Suprapubic skin (tissue), 4 donors: ENCODE data around the gene ADAMTS19. TPM values are rescaled to one million over a fixed set of nuclear protein-coding genes. Genes with fewer than 3 reads are reported as not detected.

Experiments used
- DNase-seq, 2 donors: peaks; one replicate each; pipeline ENCODE4 v3.0.0-alpha.2; 2019; ENCODE audit warnings: low spot score in 2 of 2
- H3K27ac ChIP-seq: fragments of 200-600 bp; sonication (generic); one replicate; pipeline ENCODE4 v1.5.1; 2019
- H3K27me3 ChIP-seq: fragments of 200-600 bp; sonication (generic); one replicate; pipeline ENCODE4 v1.5.1; 2019
- H3K36me3 ChIP-seq: fragments of 200-600 bp; sonication (generic); one replicate; pipeline ENCODE4 v1.5.1; 2019
- H3K4me1 ChIP-seq: fragments of 200-600 bp; sonication (generic); one replicate; pipeline ENCODE4 v1.5.1; 2019
- H3K4me3 ChIP-seq: fragments of 200-600 bp; sonication (generic); one replicate; pipeline ENCODE4 v1.5.1; 2019; ENCODE audit warnings: mild to moderate bottlenecking
- H3K9me3 ChIP-seq: fragments of 200-600 bp; sonication (generic); one replicate; pipeline ENCODE4 v1.5.1; 2019
- CTCF ChIP-seq, 2 donors: fragments of 200-600 bp in 1 of 2; fragments of 450-650 bp in 1 of 2; sonication (generic) in 1 of 2; IDR thresholded peaks; one replicate each; pipeline ENCODE4 v1.5.1; 2016 to 2019; ENCODE audit warnings: antibody characterized with exemption in 2 of 2, mild to moderate bottlenecking in 1 of 2, moderate library complexity in 1 of 2
- EP300 ChIP-seq: sonication (generic); formaldehyde crosslinking; IDR thresholded peaks from one replicate; pipeline ENCODE4 v1.6.1; 2017; ENCODE audit warnings: antibody characterized with exemption
- POLR2A ChIP-seq, 2 donors: fragments of 450-650 bp; IDR thresholded peaks; one replicate each; pipeline ENCODE4 v1.6.1; 2017; ENCODE audit warnings: antibody characterized with exemption in 2 of 2, mild to moderate bottlenecking in 2 of 2, moderate library complexity in 2 of 2
- POLR2AphosphoS5 ChIP-seq, 3 donors: sonication (generic); formaldehyde crosslinking; IDR thresholded peaks; one replicate each; pipeline ENCODE4 v1.6.1; 2017; ENCODE audit warnings: antibody characterized with exemption in 3 of 3
- WGBS: methylation state at CpG from one replicate; pipeline ENCODE4 v1.1.5; 2018; 5-methylcytosine and 5-hydroxymethylcytosine counted together
- total RNA-seq, 4 donors: library from RNA; depleted of rRNA; stranded (reverse); fragments of >200 nt; gene quantifications; one replicate each; pipeline ENCODE4 v1.1.0, GENCODE V29; 2016

The ADAMTS19 gene
- total RNA-seq, 4 donors from 2014 or later, result not detected

DNA sequence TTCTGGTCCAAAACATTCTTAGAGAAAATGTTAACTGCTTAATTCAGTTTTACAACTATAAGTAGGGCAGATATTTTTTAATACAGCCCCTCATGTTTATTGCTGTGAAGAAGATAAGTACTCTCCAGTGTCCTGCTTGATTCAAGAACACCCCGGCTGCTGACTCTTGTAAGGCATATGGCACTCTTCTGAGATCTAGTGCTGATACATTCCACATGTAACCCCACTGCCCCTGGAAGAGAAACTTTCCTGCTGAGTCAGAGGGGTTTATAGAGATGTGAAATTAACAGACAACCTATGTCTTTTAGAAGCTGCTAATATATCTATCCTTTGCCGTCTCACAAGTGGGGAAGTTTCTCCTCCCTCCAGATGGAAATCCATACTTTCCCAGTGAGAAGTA lies 286.8 kb downstream of the ADAMTS19 start:
- Histone ChIP-seq H3K4me1 (no peaks in the 10 kb centered on the region), H3K4me3 (no peak overlapping the region), H3K36me3 (no peaks in the 10 kb centered on the region), H3K27ac (no peak overlapping the region), H3K27me3 (no peaks in the 10 kb centered on the region), H3K9me3 (no peaks in the 10 kb centered on the region)
- WGBS, result 72% methylated on average over 2 of the region's 2 CpGs
- no peak for TF ChIP-seq POLR2A (IDR thresholded peaks at IDR 0.05)
- TF ChIP-seq EP300, result no peak
- TF ChIP-seq CTCF (IDR thresholded peaks at IDR 0.05), result no peak
- no peak for TF ChIP-seq POLR2AphosphoS5 (IDR thresholded peaks at IDR 0.05)
- no peak for DNase-seq

DNA sequence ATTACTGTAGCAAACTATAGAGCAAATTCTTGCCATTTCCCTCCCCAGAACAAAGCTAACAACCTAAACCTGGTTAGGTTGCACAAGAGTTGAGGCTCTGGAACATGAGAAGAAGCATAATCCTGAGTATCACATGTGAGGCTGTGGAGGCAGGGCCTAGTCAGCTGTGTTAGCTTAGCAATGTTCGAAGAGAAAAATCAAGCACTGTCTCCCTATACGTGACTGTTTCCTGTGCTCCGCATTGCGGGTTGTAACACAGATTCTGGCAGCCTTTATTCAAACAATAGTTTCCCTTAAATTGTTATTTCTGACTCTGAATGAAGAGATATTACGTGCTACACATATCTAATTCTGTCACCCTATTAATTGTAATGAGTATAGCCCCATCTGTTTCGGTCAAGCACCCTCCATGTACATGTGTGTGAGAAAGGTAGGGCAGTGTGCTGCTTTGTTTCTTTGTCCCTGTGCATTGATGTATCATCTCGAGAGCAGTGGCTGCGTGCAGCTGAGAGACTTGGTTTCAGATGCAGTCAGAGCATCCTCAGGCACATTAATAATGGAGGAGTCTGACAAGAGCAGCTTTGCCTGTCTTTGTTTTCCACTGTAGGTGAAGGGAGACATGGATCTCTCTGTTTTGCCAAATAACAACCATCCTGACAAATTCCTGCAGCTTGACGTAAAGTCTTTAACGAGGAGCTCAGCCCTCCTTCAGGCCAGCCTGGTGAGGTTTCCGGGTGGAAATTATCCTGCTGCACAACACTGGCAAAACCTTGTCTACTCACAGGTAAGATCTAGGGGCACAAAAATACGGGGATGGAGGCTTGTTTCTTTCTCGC lies 287.7 kb downstream of the ADAMTS19 start, which contains the start of gene MINAR2:
TSS of gene MINAR2 (plus strand) at position 523 of the 836 bp plus-strand sequence. CDS start at position 620, 97 bp downstream.
- WGBS, result 91% methylated on average over 13 of the region's 13 CpGs
- H3K4me3 ChIP-seq, result no peak within 1 kb of the TSS
- TF ChIP-seq EP300 (no peak), CTCF (IDR thresholded peaks at IDR 0.05) (no peak), POLR2A (IDR thresholded peaks at IDR 0.05) (no peak), POLR2AphosphoS5 (IDR thresholded peaks at IDR 0.05) (no peak)
- H3K36me3 ChIP-seq, result no peaks in the 10 kb centered on the region
- H3K4me1 ChIP-seq, result no peaks in the 10 kb centered on the region
- no peak for DNase-seq
- H3K9me3 ChIP-seq, result no peaks in the 10 kb centered on the region
- no peak within 1 kb of the TSS for H3K27ac ChIP-seq
- no peaks in the 10 kb centered on the region for H3K27me3 ChIP-seq

DNA sequence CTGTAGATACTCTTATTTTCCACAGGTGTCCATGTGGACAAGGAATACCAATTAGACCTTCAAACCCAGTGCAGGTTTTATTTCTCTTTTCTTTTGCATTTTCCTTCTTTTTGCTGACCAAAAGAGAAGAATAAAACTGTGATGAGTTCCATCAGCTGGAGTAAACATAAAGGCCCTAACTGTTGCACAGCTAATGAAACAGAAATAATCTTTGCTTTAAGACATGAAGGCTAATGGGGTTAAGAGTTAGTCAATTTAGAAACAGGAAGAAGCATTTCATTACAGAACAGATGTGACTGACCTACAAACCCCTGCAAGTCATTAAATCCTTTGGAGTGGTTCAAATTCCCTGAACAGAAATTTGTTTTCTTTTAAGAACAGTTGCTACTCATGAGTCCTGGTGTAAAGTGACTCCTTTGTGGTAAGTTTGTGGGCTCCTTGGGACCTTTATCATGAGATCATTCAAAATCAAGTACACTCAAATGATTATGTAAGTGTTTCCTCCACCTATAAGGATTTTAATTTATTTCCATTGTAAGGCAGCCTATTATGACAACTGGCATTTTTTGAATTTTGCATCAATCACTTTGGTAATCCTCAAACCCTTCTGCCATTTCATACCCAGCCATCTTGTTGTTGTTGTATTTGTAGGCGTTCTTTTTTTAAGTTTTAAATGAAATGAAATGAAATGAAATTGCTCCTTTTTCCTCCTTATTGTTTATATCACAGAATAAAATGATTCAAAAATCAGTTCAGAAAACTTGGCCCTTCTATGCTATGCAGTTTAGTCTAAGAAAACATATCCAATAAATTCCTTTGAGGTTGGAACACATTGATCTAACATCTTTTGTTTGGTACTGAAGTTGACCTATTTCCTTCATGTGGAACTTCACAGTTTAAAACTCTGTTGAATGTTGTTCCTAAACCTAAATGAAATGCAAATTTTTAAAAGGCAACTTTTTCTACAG lies 289.1 kb downstream of the ADAMTS19 start:
- 90% methylated on average over 1 of the region's 1 CpG for WGBS

DNA sequence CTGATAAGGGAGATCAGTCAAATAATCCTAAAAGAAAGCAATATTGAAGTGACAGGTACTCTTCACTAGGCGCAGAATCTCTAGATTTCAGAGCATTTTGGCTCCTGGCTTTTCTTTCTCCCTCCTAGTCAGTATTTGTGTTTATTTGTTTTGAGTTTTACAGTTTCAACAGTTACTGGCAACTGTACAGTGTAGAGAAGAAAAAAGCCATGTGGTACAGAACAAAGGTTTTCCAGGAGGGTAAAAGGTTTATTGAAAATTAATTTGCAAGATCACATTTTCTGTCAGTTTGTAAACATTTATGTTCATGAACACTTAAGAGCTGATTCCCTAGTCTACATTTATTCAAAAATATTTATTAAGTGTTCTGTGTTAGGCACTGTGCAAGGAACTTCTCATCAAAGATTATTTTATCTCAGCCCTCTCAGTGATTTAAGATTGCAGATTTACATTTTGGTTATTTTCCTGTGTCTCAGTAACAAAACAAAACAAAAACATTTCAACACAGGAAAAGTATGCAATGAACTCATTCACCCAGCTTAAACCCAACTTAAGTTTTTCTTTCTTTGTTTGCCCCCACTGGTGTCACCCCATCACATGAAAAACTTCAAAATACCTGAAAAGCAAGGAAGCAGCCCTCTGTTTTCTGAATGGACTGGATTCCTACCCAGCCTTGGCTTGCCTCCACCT lies 300.7 kb downstream of the ADAMTS19 start:
- H3K27ac ChIP-seq, result no peak overlapping the region
- no peaks in the 10 kb centered on the region for H3K27me3 ChIP-seq
- H3K4me1 ChIP-seq, result no peaks in the 10 kb centered on the region
- no peak for DNase-seq
- TF ChIP-seq EP300 (no peak), POLR2A (IDR thresholded peaks at IDR 0.05) (no peak), POLR2AphosphoS5 (IDR thresholded peaks at IDR 0.05) (no peak), CTCF (IDR thresholded peaks at IDR 0.05) (no peak)
- no peak overlapping the region for H3K4me3 ChIP-seq
- WGBS, result 89% methylated on average over 1 of the region's 1 CpG
- no peaks in the 10 kb centered on the region for H3K9me3 ChIP-seq
- H3K36me3 ChIP-seq, result no peaks in the 10 kb centered on the region

More for the DNA sequence above, 289.1 kb downstream of the ADAMTS19 start:
- H3K27me3 ChIP-seq, result no peaks in the 10 kb centered on the region
- no peaks in the 10 kb centered on the region for H3K36me3 ChIP-seq
- no peak for DNase-seq
- H3K4me1 ChIP-seq, result no peaks in the 10 kb centered on the region
- H3K4me3 ChIP-seq, result no peak overlapping the region
- no peak for TF ChIP-seq EP300
- no peak for TF ChIP-seq POLR2A (IDR thresholded peaks at IDR 0.05)
- TF ChIP-seq POLR2AphosphoS5 (IDR thresholded peaks at IDR 0.05), result no peak
- no peak for TF ChIP-seq CTCF (IDR thresholded peaks at IDR 0.05)
- H3K27ac ChIP-seq, result no peak overlapping the region
- H3K9me3 ChIP-seq, result no peaks in the 10 kb centered on the region
